ENCODE measurements around the gene RAB1B.

DNA sequence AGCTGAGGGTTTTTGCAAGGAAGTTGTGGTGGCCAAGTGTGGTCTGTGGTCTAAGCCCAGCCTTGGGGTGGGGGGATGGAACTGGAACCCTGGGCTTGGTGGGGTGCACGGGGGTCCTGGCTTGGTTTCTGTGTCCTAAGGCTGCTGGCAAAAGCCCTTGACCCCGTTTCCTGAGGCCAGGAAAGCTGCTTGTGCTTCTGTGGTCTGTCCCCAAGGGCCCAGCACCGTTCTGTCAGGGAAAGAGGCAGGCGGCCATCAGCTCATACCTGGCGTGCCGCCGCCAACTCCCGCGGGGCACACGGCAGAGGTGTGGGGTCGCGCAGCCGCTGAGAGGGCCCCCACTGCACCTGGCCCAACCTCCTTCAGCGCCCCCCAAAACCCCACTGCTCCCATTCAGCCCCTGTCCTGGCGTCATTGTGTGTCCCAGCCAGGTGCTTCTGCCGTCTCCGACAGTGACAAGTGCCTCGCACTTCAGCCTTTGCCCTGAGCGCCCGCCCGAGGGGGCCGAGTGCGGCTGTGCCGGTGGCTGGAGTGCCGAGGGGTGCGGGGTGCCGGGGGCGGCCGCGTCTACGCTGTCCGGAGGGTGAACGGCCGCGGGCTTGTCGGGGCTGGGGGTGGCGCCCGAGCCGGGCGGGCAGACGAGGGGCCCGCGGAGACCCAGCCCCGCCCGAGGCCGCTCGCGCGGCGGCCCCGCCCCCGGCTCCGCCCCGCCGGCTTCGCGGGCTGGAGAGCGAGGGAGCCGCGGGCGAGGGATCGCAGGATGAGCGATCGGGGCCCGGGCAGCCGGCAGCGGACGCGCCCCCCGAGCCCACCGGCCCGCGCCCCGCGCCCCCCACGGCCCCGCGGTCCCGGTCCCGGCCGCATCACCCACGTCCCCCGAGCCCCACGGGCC lies 9.3 kb downstream of the RAB1B start, which contains the start of gene CNIH2:
- TF ChIP-seq, protein P1, sequence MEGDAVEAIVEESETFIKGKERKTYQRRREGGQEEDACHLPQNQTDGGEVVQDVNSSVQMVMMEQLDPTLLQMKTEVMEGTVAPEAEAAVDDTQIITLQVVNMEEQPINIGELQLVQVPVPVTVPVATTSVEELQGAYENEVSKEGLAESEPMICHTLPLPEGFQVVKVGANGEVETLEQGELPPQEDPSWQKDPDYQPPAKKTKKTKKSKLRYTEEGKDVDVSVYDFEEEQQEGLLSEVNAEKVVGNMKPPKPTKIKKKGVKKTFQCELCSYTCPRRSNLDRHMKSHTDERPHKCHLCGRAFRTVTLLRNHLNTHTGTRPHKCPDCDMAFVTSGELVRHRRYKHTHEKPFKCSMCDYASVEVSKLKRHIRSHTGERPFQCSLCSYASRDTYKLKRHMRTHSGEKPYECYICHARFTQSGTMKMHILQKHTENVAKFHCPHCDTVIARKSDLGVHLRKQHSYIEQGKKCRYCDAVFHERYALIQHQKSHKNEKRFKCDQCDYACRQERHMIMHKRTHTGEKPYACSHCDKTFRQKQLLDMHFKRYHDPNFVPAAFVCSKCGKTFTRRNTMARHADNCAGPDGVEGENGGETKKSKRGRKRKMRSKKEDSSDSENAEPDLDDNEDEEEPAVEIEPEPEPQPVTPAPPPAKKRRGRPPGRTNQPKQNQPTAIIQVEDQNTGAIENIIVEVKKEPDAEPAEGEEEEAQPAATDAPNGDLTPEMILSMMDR (IDR thresholded peaks at IDR 0.05; ENCODE audit: borderline replicate concordance, extremely low read depth, low read length, poor library complexity, severe bottlenecking), result no peak
- TF ChIP-seq EZH2 (IDR thresholded peaks at IDR 0.05; ENCODE audit: borderline replicate concordance, low read depth, low read length, severe bottlenecking), result no peak

All from DND-41 (cell line).